Parathyroid adenoma (tissue), 2 donors: Measurements from ENCODE around the gene OR13C4.

ENCODE experiments used
- H2AFZ ChIP-seq: fragments of 300-600 bp; sonication (generic); one replicate; pipeline ENCODE4 v1.7.0; 2017; ENCODE audit warnings: antibody characterized with exemption, mild to moderate bottlenecking
- H3K27ac ChIP-seq: fragments of 300-600 bp; sonication (generic); one replicate; pipeline ENCODE4 v1.7.0; 2017
- H3K27me3 ChIP-seq: fragments of 300-600 bp; sonication (generic); one replicate; pipeline ENCODE4 v1.7.0; 2017; ENCODE audit warnings: low read length; ENCODE audit not compliant: control insufficient read depth, insufficient read depth
- H3K36me3 ChIP-seq: fragments of 300-600 bp; sonication (generic); one replicate; pipeline ENCODE4 v1.7.0; 2017; ENCODE audit warnings: low read length; ENCODE audit not compliant: control insufficient read depth, insufficient read depth
- H3K4me1 ChIP-seq: fragments of 300-600 bp; sonication (generic); one replicate; pipeline ENCODE4 v1.7.0; 2017; ENCODE audit warnings: control low read depth
- H3K4me2 ChIP-seq: fragments of 300-600 bp; sonication (generic); one replicate; pipeline ENCODE4 v1.7.0; 2017; ENCODE audit warnings: low read length
- H3K4me3 ChIP-seq: fragments of 300-600 bp; sonication (generic); one replicate; pipeline ENCODE4 v1.7.0; 2017; ENCODE audit warnings: low read depth, low read length
- H3K79me2 ChIP-seq: fragments of 300-600 bp; sonication (generic); one replicate; pipeline ENCODE4 v1.7.0; 2017; ENCODE audit warnings: control low read depth
- H3K9ac ChIP-seq: fragments of 300-600 bp; sonication (generic); one replicate; pipeline ENCODE4 v1.7.0; 2017; ENCODE audit warnings: mild to moderate bottlenecking
- H3K9me3 ChIP-seq: fragments of 300-600 bp; sonication (generic); one replicate; pipeline ENCODE4 v1.7.0; 2017; ENCODE audit warnings: low read length; ENCODE audit not compliant: control insufficient read depth
- CTCF ChIP-seq: fragments of 300-600 bp; sonication (generic); IDR thresholded peaks from one replicate; pipeline ENCODE4 v1.7.0; 2017; ENCODE audit warnings: antibody characterized with exemption, mild to moderate bottlenecking
- donor health status: primary hyperparathyroidism.

OR13C4 gene

GRCh38 chr9:104527109-104527508 is at the start of gene OR13C4:
Gene OR13C4, minus strand, starts transcription at chr9:104527209. Its CDS starts 0 bp downstream, at chr9:104527209.
- no peak within 1 kb of the TSS for H3K27ac ChIP-seq
- H3K27me3 ChIP-seq: no peaks in the 10 kb centered on the region
- no peak within 1 kb of the TSS for H3K4me2 ChIP-seq
- H3K4me3 ChIP-seq: no peak within 1 kb of the TSS
- no peaks in the 10 kb centered on the region for H3K4me1 ChIP-seq
- no peak for TF ChIP-seq CTCF
- H2AFZ ChIP-seq: no peak within 1 kb of the TSS
- no peak within 1 kb of the TSS for H3K9ac ChIP-seq
- H3K36me3 ChIP-seq: no peaks in the 10 kb centered on the region
- no peaks in the 10 kb centered on the region for H3K9me3 ChIP-seq
- no peaks in the 10 kb centered on the region for H3K79me2 ChIP-seq

GRCh38 chr9:104575456-104575855 is 48.4 kb upstream of the OR13C4 start:
- Histone ChIP-seq H3K36me3 (no peaks in the 10 kb centered on the region), H3K9me3 (no peaks in the 10 kb centered on the region), H3K79me2 (no peaks in the 10 kb centered on the region), H3K4me2 (no peak overlapping the region), H3K27me3 (no peaks in the 10 kb centered on the region), H3K9ac (no peak overlapping the region), H3K27ac (no peak overlapping the region), H3K4me3 (no peak overlapping the region), H3K4me1 (no peaks in the 10 kb centered on the region), H2AFZ (no peak overlapping the region)
- TF ChIP-seq CTCF: no peak

- no peaks in the 10 kb centered on the region for H3K4me1 ChIP-seq
- no peak for TF ChIP-seq CTCF
- H2AFZ ChIP-seq: no peak overlapping the region
- H3K4me2 ChIP-seq: no peak overlapping the region
- H3K36me3 ChIP-seq: no peaks in the 10 kb centered on the region
- no peaks in the 10 kb centered on the region for H3K9me3 ChIP-seq
- no peaks in the 10 kb centered on the region for H3K27me3 ChIP-seq
- H3K4me3 ChIP-seq: no peak overlapping the region
- no peaks in the 10 kb centered on the region for H3K79me2 ChIP-seq
- no peak overlapping the region for H3K27ac ChIP-seq
- H3K9ac ChIP-seq: no peak overlapping the region
Measured at GRCh38 chr9:104572612-104573011, 45.6 kb upstream of the OR13C4 start.

- H3K4me2 ChIP-seq: no peak within 1 kb of the TSS
- H3K36me3 ChIP-seq: no peaks in the 10 kb centered on the region
- no peaks in the 10 kb centered on the region for H3K79me2 ChIP-seq
- H3K27ac ChIP-seq: no peak within 1 kb of the TSS
- H3K9ac ChIP-seq: no peak within 1 kb of the TSS
- H2AFZ ChIP-seq: no peak within 1 kb of the TSS
- H3K9me3 ChIP-seq: no peaks in the 10 kb centered on the region
- H3K4me3 ChIP-seq: no peak within 1 kb of the TSS
- H3K27me3 ChIP-seq: no peaks in the 10 kb centered on the region
- H3K4me1 ChIP-seq: no peaks in the 10 kb centered on the region
- TF ChIP-seq CTCF: no peak
Measured at GRCh38 chr9:104568868-104569267, 41.9 kb upstream of the OR13C4 start, which contains the start of gene OR13C8. Gene OR13C8, plus strand, starts transcription at chr9:104569168. Its CDS starts 0 bp downstream, at chr9:104569168.

- Histone ChIP-seq H3K4me2 (no peak overlapping the region), H3K79me2 (no peaks in the 10 kb centered on the region), H3K27ac (no peak overlapping the region), H3K9me3 (no peaks in the 10 kb centered on the region), H3K4me1 (no peaks in the 10 kb centered on the region), H3K27me3 (no peaks in the 10 kb centered on the region), H3K36me3 (no peaks in the 10 kb centered on the region), H2AFZ (no peak overlapping the region), H3K9ac (no peak overlapping the region), H3K4me3 (no peak overlapping the region)
- no peak for TF ChIP-seq CTCF
Measured at GRCh38 chr9:104564358-104564757, 37.3 kb upstream of the OR13C4 start.
